Uterus (tissue), 4 donors: ENCODE results near the gene NT5M. TPM values are rescaled to one million over a fixed set of nuclear protein-coding genes. Genes with fewer than 3 reads are reported as not detected.
"Not testable (repeated sequence)": the region's sequence is repeated elsewhere in the genome, so short reads cannot be mapped to it uniquely, and the experiment has no call there.

Experiments
- DNase-seq, 2 donors: peaks; one replicate each; pipeline ENCODE4 v3.0.0-alpha.2; 2019 to 2020
- H3K27ac ChIP-seq, 2 donors: fragments of 200-600 bp; sonication (generic); 1 replicate in 1 of 2; 2 replicates in 1 of 2; pipeline ENCODE4 v1.5.1; 2016 to 2018
- H3K27me3 ChIP-seq, 2 donors: fragments of 200-600 bp; sonication (generic); one replicate each; pipeline ENCODE4 v1.5.1; 2018 to 2019; ENCODE audit warnings: control low read depth in 1 of 2
- H3K36me3 ChIP-seq, 2 donors: fragments of 200-600 bp; sonication (generic); one replicate each; pipeline ENCODE4 v1.5.1; 2019; ENCODE audit warnings: control low read depth in 1 of 2
- H3K4me1 ChIP-seq, 2 donors: fragments of 200-600 bp; sonication (generic); one replicate each; pipeline ENCODE4 v1.5.1; 2018 to 2019; ENCODE audit warnings: control low read depth in 1 of 2
- H3K4me3 ChIP-seq, 2 donors: fragments of 200-600 bp; sonication (generic); 1 replicate in 1 of 2; 2 replicates in 1 of 2; pipeline ENCODE4 v1.5.1; 2018 to 2019; ENCODE audit warnings: mild to moderate bottlenecking in 1 of 2
- H3K9me3 ChIP-seq, 2 donors: fragments of 200-600 bp; sonication (generic); one replicate each; pipeline ENCODE4 v1.5.1; 2019; ENCODE audit warnings: control low read depth in 1 of 2
- CTCF ChIP-seq, 4 experiments: fragments of 200-600 bp in 2 of 4; fragments of 450-650 bp in 2 of 4; sonication (generic) in 2 of 4; IDR thresholded peaks; one replicate each; pipeline ENCODE4 v1.5.1; 2016 to 2019; ENCODE audit warnings: antibody characterized with exemption in 4 of 4, mild to moderate bottlenecking in 2 of 4, moderate library complexity in 1 of 4
- POLR2A ChIP-seq, 2 donors: fragments of 450-650 bp; IDR thresholded peaks; one replicate each; pipeline ENCODE4 v1.6.1; 2016; ENCODE audit warnings: antibody characterized with exemption in 2 of 2, mild to moderate bottlenecking in 1 of 2, moderate library complexity in 1 of 2
- intact Hi-C: fragments of 100-400 bp; cut with DNase I; formaldehyde crosslinking; loops from one replicate; pipeline ENCODE4 v1.15.1; 2023; ENCODE audit warnings: low total_unique reads
- total RNA-seq, 4 donors: library from RNA; depleted of rRNA in 3 of 4; stranded (reverse); fragments of >200 nt in 3 of 4; gene quantifications; one replicate each; pipeline versions ENCODE4 v1.1.0 to v1.2.4, GENCODE V29; 2014 to 2023
- donor health status: DM: yes; HTN: yes; CAD: no.

The NT5M gene
- total RNA-seq, 4 donors from 2014 or later, result 0.26 to 7.8 (median 2.8) TPM

- H3K9me3 ChIP-seq, result no peaks in the 10 kb centered on the region
- TF ChIP-seq CTCF (IDR thresholded peaks at IDR 0.05) (no peak), POLR2A (IDR thresholded peaks at IDR 0.05) (no peak)
- H3K27me3 ChIP-seq, result no peaks in the 10 kb centered on the region
- no peaks in the 10 kb centered on the region for H3K36me3 ChIP-seq
- no peak overlapping the region for H3K4me3 ChIP-seq
- H3K27ac ChIP-seq, result no peak overlapping the region
- no peak for DNase-seq
- H3K4me1 ChIP-seq, result no peaks in the 10 kb centered on the region
- intact Hi-C loops, result no loop called here
Measured at GRCh38 chr17:17258011-17258410, 45.2 kb upstream of the NT5M start.

- Histone ChIP-seq H3K27ac (no peak overlapping the region), H3K9me3 (no peaks in the 10 kb centered on the region), H3K4me3 (no peak overlapping the region), H3K27me3 (no peaks in the 10 kb centered on the region), H3K36me3 (no peaks in the 10 kb centered on the region), H3K4me1 (no peaks in the 10 kb centered on the region)
- intact Hi-C loops, result no loop called here
- no peak for TF ChIP-seq CTCF (IDR thresholded peaks at IDR 0.05)
- no peak for TF ChIP-seq POLR2A (IDR thresholded peaks at IDR 0.05)
- no peak for DNase-seq
Measured at GRCh38 chr17:17258998-17259397, 44.2 kb upstream of the NT5M start.

- H3K36me3 ChIP-seq, result no peaks in the 10 kb centered on the region
- intact Hi-C loops, result no loop called here
- no peak for DNase-seq
- no peaks in the 10 kb centered on the region for H3K9me3 ChIP-seq
- H3K27me3 ChIP-seq, result no peaks in the 10 kb centered on the region
- H3K27ac ChIP-seq, result no peak overlapping the region
- no peaks in the 10 kb centered on the region for H3K4me1 ChIP-seq
- TF ChIP-seq CTCF (IDR thresholded peaks at IDR 0.05) (no peak), POLR2A (IDR thresholded peaks at IDR 0.05) (no peak)
- H3K4me3 ChIP-seq, result no peak overlapping the region
Measured at GRCh38 chr17:17264430-17264829, 38.7 kb upstream of the NT5M start.

GRCh38 chr17:17269926-17270773, 33.0 kb upstream of the NT5M start:
- Histone ChIP-seq H3K4me1 (no peaks in the 10 kb centered on the region), H3K27ac (no peak overlapping the region), H3K4me3 (no peak overlapping the region), H3K36me3 (no peaks in the 10 kb centered on the region), H3K9me3 (no peaks in the 10 kb centered on the region), H3K27me3 (no peaks in the 10 kb centered on the region)
- intact Hi-C loops, result no loop called here
- no peak for DNase-seq
- TF ChIP-seq CTCF (IDR thresholded peaks at IDR 0.05), result no peak

GRCh38 chr17:17275971-17276370, 27.2 kb upstream of the NT5M start:
- H3K27ac ChIP-seq, result no peak overlapping the region
- H3K9me3 ChIP-seq, result no peaks in the 10 kb centered on the region
- no peaks in the 10 kb centered on the region for H3K27me3 ChIP-seq
- no peak overlapping the region for H3K4me3 ChIP-seq
- intact Hi-C loops, result no loop called here
- DNase-seq, result no peak
- no peaks in the 10 kb centered on the region for H3K36me3 ChIP-seq
- TF ChIP-seq CTCF (IDR thresholded peaks at IDR 0.05) (no peak), POLR2A (IDR thresholded peaks at IDR 0.05) (no peak)
- peaks cover 4 to 5% of the 10 kb centered on the region in 2 donors for H3K4me1 ChIP-seq

GRCh38 chr17:17277431-17277830, 25.7 kb upstream of the NT5M start:
- DNase-seq, intact Hi-C loops, H3K36me3 ChIP-seq: not testable (repeated sequence)

More at GRCh38 chr17:17277431-17277830, 25.7 kb upstream of the NT5M start:
- H3K4me1 ChIP-seq, H3K4me3 ChIP-seq, H3K9me3 ChIP-seq, H3K27ac ChIP-seq, H3K27me3 ChIP-seq: not testable (repeated sequence)
